ENCODE measurements around the gene KLHL18.
"Not testable (repeated sequence)": the region's sequence is repeated elsewhere in the genome, so short reads cannot be mapped to it uniquely, and the experiment has no call there.

The KLHL18 gene

DNA sequence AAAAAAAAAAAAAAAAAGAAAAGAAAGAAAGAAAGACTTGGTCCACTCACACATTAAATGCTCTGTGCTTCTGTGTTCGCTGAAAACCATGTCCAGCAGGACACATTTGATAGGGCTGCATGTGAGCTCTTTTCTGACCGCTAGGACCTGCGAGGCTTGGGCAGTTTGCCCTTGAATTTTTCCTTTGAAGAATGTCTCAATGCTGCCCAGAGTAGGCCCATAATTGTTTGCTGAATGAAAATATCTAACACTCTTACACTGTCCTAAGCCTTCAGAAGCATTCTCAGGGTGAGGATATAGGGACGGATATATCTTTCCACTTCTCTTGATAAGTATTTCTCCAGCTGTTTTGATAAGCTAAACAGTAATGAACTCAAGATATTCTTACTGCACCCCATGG lies 6.2 kb upstream of the KLHL18 start:
- DNase-seq: no peak

DNA sequence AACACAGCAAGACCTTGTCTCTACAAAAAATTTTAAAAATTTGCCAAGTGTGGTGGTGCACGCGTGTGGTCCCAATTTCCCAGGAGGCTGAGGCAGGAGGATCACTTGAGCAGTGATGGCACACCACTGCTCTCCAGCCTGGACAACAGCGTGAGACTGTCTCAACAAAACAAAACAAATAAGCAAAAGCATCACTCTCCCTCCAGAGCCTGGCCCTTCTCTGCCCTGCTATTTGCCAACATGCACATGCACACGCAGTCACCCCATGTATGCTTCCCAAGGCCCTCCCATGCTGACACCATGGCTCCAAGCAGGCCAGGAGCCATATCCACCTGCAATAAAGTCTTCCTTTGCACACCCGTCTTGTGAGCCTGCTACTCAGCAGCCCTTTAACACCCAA lies 2.2 kb upstream of the KLHL18 start:
- DNase-seq: no peak

GRCh38 chr3:47283193-47283537 lies 421 bp downstream of the KLHL18 start:
- DNase-seq: no peak

DNA sequence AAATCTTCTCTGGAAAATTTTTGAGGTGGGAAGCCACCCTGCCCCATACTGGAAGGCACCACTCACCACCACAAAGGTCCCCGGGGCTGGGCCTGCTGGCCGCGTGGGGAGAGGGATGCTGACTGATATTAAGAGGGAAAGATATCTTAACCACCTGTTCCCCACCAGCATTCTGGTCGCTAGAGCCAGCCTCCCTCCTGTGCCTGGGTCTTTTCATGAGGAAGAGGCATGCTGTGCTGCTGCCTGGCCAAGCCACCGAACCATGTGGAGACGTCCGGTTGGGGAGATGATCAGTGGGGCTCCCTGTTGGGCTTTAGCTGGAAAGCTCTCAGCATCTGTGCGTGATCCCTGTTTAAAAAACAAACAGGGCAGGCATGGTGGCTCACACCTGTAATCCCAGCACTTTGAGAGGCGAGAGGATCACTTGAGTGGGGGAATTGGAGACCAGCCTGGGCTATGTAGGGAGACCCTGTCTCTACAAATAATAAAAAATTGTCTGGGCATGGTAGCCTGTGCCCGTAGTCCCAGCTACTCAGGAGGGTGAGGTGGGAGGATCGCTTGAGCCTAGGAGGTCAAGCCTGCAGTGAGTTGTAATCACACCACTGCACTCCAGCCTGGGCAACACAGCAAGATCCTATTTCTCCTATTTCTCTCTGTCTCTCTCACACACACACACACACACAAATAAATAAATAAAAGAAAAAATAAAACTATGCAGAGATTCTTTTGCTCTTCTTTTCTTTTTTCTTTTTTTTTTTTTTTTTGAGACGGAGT lies 1.0 kb downstream of the KLHL18 start:
- DNase-seq: peak; percentile 4

- DNase-seq: no peak
Measured at GRCh38 chr3:47288966-47289910, 6.5 kb downstream of the KLHL18 start.

DNA sequence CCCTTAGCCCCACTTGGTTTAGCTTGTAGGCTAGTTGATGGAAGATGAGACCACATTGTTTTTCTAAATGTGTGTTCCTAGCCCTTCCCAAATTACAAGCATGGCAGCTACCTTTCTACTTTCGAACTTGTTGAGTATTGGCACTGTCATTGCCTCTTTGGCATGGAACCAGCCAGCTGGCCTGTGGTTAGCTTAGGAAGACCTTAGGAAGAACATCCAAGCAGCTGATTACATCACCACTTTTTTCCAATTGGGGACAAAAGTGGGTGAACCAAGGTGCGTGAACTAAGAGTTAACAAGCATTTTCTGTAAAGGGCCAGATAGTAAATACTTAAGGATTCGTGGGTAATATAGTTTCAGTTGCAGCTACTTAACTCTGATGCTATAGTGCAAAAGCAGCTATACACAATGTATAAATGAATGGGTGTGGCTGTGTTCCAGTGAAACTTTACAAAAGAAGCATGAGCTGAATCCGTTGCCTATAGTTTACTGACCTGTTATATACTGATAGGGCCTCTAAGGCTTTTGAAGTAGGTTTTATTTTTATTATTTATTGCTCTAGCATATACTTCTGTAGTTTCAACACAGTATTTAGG lies 8.5 kb downstream of the KLHL18 start:
- no peak for DNase-seq

DNA sequence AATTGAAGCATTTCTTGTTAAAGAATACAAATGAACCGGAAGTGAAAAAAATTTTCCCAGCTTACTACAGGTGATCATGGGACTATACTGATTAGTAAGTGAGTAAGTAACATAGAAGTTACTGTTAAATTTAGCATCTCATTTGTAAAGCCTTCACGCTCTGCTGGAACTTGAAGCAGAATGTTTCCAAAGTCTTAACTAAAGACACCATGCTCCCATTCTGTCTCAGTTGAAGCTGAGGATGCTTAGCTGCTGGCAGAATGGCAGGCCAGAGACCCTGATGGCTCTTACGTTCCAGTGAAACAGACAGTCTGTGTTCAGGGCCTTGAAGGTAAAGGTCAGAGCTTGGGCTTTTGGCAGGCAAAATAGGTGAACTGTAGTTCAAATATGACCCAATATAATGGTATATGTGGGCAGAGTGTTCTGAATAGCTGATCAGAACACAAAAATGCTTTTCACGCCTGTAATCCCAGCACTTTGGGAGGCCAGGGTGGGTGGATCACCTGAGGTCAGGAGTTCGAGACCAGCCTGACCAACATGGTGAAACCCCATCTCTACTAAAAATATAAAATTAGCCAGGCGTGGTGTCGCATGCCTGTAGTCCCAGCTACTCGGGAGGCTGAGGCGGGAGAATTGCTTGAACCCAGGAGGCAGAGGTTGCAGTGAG lies 9.1 kb downstream of the KLHL18 start:
- DNase-seq: not testable (repeated sequence)

- no peak for DNase-seq
Measured at GRCh38 chr3:47293822-47294221, 11.1 kb downstream of the KLHL18 start.

DNA sequence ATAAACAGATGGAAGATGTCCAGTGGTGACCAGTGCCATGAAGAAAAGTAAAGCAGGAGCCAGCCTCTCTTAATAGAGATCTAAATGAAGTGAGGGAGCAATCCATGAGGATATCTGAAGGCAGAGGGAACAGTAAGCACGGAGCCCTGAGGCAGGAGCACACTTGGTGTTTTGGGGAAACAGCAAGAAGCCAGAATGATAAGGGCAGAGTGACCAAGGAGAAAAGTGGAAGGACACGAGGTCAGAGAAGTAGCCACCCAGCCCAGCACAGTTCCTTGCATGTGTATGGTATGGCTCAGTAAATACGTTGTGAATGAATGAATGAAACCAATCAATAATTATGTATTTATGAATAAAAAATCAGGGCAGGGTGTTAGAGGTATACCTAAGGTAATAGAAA lies 11.6 kb downstream of the KLHL18 start:
- DNase-seq: no peak

DNA sequence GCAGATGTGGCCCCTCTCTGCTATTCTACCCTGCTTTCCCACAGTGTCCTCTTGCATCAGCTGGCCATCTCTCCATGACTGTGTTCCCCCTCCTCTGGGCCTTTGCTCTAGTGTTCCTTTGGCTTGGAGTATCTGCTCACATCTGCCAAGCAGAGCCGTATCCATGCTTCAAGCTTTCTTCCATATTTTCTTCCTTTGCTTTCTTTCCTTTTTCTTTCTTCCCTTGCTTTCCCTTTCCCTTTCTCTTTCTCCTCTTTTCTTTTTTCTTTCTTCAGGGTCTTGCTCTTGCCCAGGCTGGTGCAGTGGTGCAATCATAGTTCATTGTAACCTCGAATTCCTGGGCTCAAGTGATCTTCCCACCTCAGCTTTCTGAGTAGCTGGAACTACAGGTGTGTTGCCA lies 12.6 kb downstream of the KLHL18 start:
- DNase-seq: no peak

DNA sequence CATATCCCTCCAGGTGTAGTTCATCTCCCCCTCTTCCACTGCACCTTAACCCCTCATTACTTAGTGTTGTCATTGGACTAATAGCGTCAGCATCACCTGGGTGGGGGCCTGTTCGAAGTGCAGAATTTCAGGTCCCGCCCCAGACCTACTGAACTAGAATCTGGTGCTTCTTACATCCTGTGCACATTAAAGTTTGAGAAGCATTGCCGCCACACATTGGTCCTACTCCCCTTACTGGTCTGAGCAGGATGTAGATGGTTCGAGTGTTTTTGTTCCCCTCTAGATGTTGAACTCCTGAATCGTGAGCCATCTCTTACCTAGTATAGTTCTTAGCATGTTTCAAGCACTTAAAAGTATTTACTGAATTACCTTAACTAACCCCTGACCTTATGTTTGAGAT lies 13.2 kb downstream of the KLHL18 start:
- no peak for DNase-seq

DNA sequence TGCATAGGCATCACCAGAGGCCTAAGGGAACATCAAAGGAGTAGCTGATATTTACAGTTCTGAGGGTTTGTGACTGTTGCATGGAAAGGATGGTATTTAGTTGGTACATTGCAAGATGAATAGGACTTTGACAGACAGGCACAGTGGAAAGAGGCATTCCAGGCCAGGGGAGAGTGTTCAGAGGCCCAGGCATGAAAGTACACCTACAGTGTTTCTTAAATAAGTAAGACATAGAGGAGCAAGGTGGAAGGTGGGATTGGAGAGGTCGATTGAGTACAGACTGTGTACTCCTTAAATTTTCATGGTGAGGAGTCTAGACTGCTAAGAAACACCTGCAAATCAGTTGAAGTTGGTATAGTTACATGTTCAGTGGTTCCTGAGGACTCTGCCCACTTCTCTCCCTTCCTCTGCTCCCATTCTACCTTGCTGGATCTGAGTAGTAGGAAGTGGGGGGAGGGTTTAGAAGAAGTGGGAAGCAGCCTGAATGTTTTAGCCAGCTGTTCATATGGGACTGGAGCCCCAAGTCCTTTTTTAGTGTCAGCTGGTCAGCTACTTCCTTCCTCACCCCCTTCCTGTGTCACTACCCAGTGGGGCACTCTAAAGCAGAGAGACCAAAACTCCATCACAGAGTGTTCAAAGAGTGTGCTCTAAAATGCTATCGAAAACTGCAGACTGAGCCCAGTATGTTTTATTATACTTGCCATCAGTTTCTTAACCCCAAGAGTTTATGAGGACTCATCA lies 14.0 kb downstream of the KLHL18 start:
- DNase-seq: no peak

- DNase-seq: no peak
Measured at GRCh38 chr3:47298439-47298838, 15.7 kb downstream of the KLHL18 start.

GRCh38 chr3:47299381-47300318 lies 16.9 kb downstream of the KLHL18 start:
- no peak for DNase-seq

GRCh38 chr3:47301456-47301855 lies 18.7 kb downstream of the KLHL18 start:
- DNase-seq: no peak

DNA sequence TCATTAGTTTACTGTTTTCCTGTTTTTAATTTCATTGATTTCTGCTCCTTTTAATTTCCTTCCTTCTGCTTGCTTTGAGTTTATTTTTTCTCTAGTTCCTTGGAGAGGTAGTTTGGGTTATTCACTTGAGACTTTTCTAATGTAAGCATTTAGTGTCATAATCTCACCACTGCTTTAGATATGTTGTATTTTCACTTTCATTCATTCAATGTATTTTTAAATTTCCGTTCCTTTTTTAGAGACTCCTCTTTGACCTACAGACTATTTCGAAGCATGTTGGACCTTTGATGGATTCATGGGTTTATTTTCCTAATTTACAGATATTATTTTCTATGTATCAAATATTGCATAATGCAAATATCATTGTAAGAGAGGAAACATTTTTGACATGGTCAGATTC lies 23.3 kb downstream of the KLHL18 start:
- DNase-seq: no peak

DNA sequence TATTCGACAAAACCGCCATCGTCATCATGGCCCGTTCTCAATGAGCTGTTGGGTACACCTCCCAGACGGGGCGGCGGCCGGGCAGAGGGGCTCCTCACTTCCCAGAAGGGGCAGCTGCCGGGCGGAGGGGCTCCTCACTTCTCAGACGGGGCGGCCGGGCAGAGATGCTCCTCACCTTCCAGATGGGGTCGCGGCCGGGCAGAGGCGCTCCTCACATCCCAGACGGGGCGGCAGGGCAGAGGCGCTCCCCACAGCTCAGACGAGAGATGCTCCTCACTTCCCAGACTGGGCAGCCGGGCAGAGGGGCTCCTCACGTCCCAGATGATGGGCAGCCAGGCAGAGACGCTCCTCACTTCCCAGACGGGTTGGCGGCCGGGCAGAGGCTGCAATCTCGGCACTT lies 26.5 kb downstream of the KLHL18 start:
- not testable (repeated sequence) for DNase-seq

DNA sequence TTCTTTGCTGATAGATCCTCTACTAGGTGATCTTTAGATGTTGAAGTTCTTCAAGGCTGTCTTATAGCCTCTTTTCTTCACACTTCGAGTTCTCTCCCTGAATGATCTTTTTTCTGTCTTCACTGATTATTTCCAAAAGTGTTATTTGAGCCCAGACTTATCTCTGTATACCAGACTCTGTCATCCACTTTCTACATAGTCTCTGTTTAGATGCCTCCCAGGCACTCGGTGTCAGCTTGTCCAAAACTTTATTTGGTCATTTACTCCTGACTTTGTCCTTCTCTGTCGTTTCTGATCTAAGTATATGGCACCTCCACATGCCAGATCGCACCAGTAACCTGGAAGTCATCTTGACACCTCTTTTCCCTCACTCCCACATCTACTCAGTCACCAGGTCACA lies 27.6 kb downstream of the KLHL18 start:
- DNase-seq: no peak

DNA sequence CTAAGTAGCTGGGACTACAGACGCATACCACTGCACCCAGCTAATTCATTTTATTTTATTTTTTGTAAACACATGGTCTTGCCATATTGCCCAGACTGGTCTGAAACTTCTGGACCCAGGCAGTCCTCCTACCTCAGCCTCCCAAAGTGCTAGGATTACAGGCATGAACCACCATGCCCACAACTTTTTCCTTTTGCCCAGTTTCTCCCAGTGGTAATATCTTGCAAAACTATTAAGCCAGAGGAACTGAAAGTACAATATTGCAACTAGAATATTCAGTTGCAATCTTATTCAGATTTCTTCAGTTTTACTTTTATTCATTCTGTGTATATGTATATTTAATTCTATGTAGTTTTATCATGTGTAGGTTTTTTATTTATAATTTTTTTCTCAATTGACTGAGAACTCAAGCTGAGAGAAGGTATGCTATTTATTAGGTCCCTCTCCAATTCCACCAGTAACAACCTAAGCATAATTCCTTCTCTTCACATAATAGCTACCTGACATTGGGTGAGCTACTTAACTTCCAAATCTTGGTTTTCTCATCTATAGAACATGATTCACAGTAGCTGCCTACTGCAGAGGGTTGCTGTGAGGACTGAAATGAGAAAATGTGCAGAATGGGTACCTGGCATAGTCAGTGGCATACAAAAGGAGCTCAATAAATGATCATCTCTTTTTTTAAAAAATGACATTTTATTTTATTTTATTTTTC lies 30.8 kb downstream of the KLHL18 start:
- DNase-seq: no peak

DNA sequence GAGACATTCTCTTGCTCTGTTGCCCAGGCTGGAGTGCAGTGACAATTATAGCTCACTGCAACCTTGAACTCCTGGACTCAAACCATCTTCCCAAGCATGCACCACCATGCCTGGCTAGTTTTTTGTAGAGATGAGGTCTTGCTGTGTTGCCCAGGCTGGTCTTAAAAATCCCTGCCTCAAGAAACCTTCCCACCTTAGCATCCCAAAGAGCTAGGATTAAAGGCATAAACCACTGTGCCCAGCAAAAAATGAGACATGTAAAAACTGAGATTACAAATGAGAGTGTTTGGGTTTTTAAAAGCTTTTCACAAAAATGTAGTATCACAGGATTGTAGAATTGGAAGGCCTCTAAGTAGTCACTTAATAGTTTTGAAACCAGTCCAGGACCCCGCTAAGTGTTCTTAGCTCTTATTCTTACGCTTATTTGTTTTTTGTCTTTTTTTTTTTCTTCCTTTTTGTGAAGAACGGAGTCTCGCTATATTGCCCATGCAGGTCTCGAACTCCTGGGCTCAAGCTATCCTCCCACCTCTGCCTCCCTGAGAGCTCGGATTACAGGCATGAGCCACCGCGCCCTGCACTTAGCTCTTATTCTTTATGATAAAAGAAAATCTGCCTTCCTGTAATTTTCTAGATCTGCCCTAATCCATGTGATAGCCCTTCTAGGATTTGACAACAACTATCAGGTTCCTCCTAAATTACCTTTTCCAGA lies 31.5 kb downstream of the KLHL18 start:
- no peak for DNase-seq

All from DMS 273 treated with DMSO at 0.1 percent for 48 hours (cell line).